ENCODE data around the gene OR6J1. TPM values are rescaled to one million over a fixed set of nuclear protein-coding genes. Genes with fewer than 3 reads are reported as not detected.

Gene OR6J1
- total RNA-seq, 2 donors from 2014 or later: not detected

DNA sequence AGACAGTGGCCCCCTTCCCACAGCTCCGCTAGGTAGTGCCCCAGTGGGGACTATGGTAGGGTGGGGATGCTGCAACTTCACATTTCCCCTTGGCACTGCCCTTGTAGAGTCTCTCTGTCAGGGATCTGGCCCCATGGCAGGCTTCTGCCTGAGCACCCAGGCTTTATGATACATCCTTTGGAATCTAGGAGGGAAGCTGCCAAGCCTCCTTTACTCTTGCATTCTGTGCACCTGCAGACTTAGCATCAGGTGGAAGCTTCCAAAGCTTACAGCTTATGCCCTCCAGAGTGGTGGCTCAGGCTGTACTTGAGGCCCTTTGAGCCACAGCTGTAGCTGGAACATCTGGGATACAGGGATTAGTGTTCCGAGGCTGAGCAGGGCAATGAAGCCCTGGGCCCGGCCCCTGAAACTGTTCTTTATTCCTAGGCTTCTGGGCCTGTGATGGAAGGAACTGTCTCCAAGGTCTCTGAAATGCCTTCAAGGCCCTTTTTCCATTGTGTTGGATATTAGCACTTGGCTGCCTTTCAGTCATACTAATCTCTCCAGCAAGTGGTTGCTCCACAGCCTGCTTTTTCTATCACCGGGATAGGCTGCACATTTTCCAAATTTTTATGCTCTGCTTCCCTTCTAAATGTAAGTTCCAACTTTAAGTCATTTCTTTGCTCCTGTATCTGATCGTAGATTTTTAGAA, 22.2 kb upstream of the OR6J1 start:
- Histone ChIP-seq H3K9ac (ENCODE audit: low read depth in 2 of 2, low read length in 2 of 2) (no peak overlapping the region), H3K36me3 (no peaks in the 10 kb centered on the region), H3K27ac (no peak overlapping the region), H3K9me3 (no peaks in the 10 kb centered on the region), H3K27me3 (no peaks in the 10 kb centered on the region), H3K4me1 (no peaks in the 10 kb centered on the region), H3K4me3 (no peak overlapping the region)
- intact Hi-C loops (cut with DNase I): no loop called here
- DNase-seq: no peak
- TF ChIP-seq, protein P1, sequence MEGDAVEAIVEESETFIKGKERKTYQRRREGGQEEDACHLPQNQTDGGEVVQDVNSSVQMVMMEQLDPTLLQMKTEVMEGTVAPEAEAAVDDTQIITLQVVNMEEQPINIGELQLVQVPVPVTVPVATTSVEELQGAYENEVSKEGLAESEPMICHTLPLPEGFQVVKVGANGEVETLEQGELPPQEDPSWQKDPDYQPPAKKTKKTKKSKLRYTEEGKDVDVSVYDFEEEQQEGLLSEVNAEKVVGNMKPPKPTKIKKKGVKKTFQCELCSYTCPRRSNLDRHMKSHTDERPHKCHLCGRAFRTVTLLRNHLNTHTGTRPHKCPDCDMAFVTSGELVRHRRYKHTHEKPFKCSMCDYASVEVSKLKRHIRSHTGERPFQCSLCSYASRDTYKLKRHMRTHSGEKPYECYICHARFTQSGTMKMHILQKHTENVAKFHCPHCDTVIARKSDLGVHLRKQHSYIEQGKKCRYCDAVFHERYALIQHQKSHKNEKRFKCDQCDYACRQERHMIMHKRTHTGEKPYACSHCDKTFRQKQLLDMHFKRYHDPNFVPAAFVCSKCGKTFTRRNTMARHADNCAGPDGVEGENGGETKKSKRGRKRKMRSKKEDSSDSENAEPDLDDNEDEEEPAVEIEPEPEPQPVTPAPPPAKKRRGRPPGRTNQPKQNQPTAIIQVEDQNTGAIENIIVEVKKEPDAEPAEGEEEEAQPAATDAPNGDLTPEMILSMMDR (IDR thresholded peaks at IDR 0.05): no peak

DNA sequence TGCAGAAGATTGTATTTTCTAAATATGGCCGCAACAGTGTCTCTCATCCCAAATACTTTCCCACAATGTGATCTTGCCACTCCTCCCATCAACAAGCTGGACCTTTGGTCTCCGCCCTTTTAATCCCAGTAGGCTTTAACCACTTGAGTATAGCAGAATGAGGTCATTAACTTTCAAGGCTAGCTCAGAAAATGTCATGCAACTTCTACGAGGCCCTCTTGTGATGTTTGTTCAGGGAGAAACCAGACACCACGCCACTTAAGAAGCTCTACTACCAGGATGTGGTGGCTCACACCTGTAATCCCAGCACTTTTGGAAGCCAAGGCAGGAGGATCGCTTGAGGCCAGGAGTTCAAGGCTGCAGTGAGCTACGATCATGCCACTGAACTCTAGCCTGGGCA, 20.1 kb upstream of the OR6J1 start:
- Histone ChIP-seq H3K36me3 (no peaks in the 10 kb centered on the region), H3K4me1 (no peaks in the 10 kb centered on the region), H3K27ac (no peak overlapping the region), H3K27me3 (no peaks in the 10 kb centered on the region), H3K9ac (ENCODE audit: low read depth in 2 of 2, low read length in 2 of 2) (no peak overlapping the region), H3K9me3 (no peaks in the 10 kb centered on the region), H3K4me3 (no peak overlapping the region)
- intact Hi-C loops (cut with DNase I): no loop called here
- TF ChIP-seq, protein P1 (IDR thresholded peaks at IDR 0.05): no peak
- DNase-seq: no peak

DNA sequence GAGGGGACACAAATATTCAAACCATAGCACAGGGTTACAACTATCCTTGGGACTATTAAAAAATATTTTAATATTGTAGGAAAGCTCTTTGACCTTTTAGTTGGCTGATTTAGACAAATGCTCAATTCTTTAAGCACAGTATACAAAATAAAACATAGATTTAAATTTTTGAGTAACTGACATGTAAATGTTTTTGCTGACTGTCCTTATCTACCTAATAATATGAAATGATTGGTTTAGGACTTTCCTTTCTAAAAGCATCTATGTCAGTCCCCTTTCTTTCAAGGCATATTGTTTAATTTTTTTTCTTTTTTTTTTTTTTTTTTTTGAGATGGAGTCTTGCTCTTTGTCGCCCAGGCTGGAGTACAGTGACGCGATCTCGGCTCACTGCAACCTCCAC, 16.5 kb upstream of the OR6J1 start:
- Histone ChIP-seq H3K9me3 (no peaks in the 10 kb centered on the region), H3K4me3 (no peak overlapping the region), H3K9ac (ENCODE audit: low read depth in 2 of 2, low read length in 2 of 2) (no peak overlapping the region), H3K4me1 (peaks cover 4% of the 10 kb centered on the region), H3K36me3 (no peaks in the 10 kb centered on the region), H3K27ac (no peak overlapping the region), H3K27me3 (no peaks in the 10 kb centered on the region)
- TF ChIP-seq, protein P1 (IDR thresholded peaks at IDR 0.05): no peak
- no peak for DNase-seq
- intact Hi-C loops (cut with DNase I): no loop called here

DNA sequence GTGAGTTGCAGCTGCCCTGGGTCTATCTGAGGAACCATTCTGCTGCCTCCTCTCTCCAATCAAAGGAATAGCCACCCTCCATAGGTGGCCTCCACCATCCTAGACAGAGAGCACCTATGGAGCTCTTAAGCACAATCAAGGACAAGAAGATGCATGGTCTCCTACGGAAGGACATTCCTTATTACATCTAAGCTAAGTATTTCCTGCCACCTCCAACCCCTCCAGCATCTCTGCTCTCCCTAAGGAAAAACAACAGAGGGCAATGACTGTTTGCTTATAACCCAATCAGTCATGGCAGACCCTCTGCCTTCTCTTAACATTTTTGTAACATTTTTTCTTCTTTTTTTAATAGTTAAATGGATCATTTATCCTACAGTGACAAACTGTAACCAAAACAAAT, 14.8 kb upstream of the OR6J1 start:
- no peak for DNase-seq
- H3K27ac ChIP-seq: no peak overlapping the region
- no peaks in the 10 kb centered on the region for H3K27me3 ChIP-seq
- intact Hi-C loops (cut with DNase I): loop anchor here (10.0 kb wide), 2 partner anchors 156 to 274 kb away; partner anchors contain the start of gene SLC7A7
- no peak overlapping the region for H3K4me3 ChIP-seq
- H3K36me3 ChIP-seq: no peaks in the 10 kb centered on the region
- no peak overlapping the region for H3K9ac ChIP-seq (ENCODE audit: low read depth in 2 of 2, low read length in 2 of 2)
- TF ChIP-seq, protein P1 (IDR thresholded peaks at IDR 0.05): no peak
- peaks cover 4% of the 10 kb centered on the region for H3K4me1 ChIP-seq
- no peaks in the 10 kb centered on the region for H3K9me3 ChIP-seq

DNA sequence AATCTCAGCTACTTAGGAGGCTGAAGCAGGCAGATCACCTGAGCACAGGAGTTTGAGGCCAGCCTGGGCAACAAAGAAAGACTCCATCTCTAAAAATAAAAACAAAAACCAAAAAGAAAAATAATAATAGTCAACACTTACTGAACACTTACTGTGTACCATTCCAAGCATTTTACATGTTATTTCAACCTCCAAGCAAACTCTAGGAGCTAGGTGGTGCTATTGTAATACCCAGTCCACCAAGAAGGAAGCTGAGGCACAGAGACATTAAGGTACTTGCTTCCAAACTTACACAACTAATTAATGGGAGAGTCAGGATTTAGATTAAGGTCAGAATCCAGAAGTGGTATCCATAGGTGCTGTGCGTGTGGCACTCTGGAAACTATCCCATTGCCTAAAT, 13.7 kb upstream of the OR6J1 start:
- intact Hi-C loops (cut with DNase I): loop anchor here (10.0 kb wide), 2 partner anchors 157 to 273 kb away; partner anchors contain the start of gene SLC7A7
- TF ChIP-seq, protein P1 (IDR thresholded peaks at IDR 0.05): no peak
- H3K9me3 ChIP-seq: no peaks in the 10 kb centered on the region
- H3K27ac ChIP-seq: peak overlapping the region; percentile 37
- no peak overlapping the region for H3K4me3 ChIP-seq
- H3K27me3 ChIP-seq: no peaks in the 10 kb centered on the region
- no peak for DNase-seq
- H3K36me3 ChIP-seq: no peaks in the 10 kb centered on the region
- no peak overlapping the region for H3K9ac ChIP-seq (ENCODE audit: low read depth in 2 of 2, low read length in 2 of 2)
- peaks cover 4% of the 10 kb centered on the region for H3K4me1 ChIP-seq
